Spleen (tissue), 11 donors: ENCODE data around the gene PRODH2. TPM values are rescaled to one million over a fixed set of nuclear protein-coding genes. Genes with fewer than 3 reads are reported as not detected.

Experiments used
- DNase-seq: peaks from one replicate; pipeline ENCODE4 v3.0.0-alpha.2; 2020
- H3K27ac ChIP-seq, 8 donors: fragments of 200-600 bp; sonication (generic) in 7 of 8; 1 replicate in 4 of 8; 2 replicates in 4 of 8; pipeline versions ENCODE4 v1.5.0 to v1.8.0; 2016 to 2021; ENCODE audit warnings: inconsistent platforms in 4 of 8, mild to moderate bottlenecking in 4 of 8, moderate library complexity in 1 of 8
- H3K27me3 ChIP-seq, 7 donors: fragments of 200-600 bp; sonication (generic) in 6 of 7; replicated peaks in 1 of 7; 1 replicate in 4 of 7; 2 replicates in 3 of 7; pipeline versions ENCODE4 v1.5.0 to v1.8.0; 2016 to 2021; ENCODE audit warnings: inconsistent platforms in 3 of 7, mild to moderate bottlenecking in 1 of 7
- H3K36me3 ChIP-seq, 6 donors: fragments of 200-600 bp; sonication (generic) in 5 of 6; 1 replicate in 4 of 6; 2 replicates in 2 of 6; pipeline versions ENCODE4 v1.5.0 to v1.8.0; 2016 to 2021; ENCODE audit warnings: inconsistent platforms in 2 of 6
- H3K4me1 ChIP-seq, 6 donors: fragments of 200-600 bp; sonication (generic) in 5 of 6; 1 replicate in 3 of 6; 2 replicates in 3 of 6; pipeline versions ENCODE4 v1.5.0 to v1.8.0; 2016 to 2021; ENCODE audit warnings: inconsistent platforms in 3 of 6
- H3K4me3 ChIP-seq, 8 donors: fragments of 200-600 bp; sonication (generic) in 7 of 8; 1 replicate in 4 of 8; 2 replicates in 4 of 8; pipeline versions ENCODE4 v1.5.0 to v1.8.0; 2016 to 2021; ENCODE audit warnings: inconsistent platforms in 4 of 8, mild to moderate bottlenecking in 4 of 8, moderate library complexity in 2 of 8
- H3K9me3 ChIP-seq, 8 donors: fragments of 200-600 bp; sonication (generic) in 7 of 8; 1 replicate in 4 of 8; 2 replicates in 4 of 8; pipeline versions ENCODE4 v1.5.0 to v1.8.0; 2016 to 2021; ENCODE audit warnings: inconsistent platforms in 4 of 8
- POLR2A ChIP-seq, 3 donors: fragments of 450-650 bp; IDR thresholded peaks; one replicate each; pipeline ENCODE4 v1.5.1; 2017; ENCODE audit warnings: antibody characterized with exemption in 3 of 3, mild to moderate bottlenecking in 1 of 3
- POLR2AphosphoS5 ChIP-seq, 3 donors: sonication (generic); formaldehyde crosslinking; IDR thresholded peaks; one replicate each; pipeline ENCODE4 v1.5.1; 2017; ENCODE audit warnings: antibody characterized with exemption in 3 of 3
- whole genome bisulfite sequencing, 5 donors: extraction: QIAGEN DNeasy Blood & Tissue Kit in 3 of 5; methylation state at CpG; one replicate each; pipeline versions ENCODE4 v1.1.5 to v1.1.7; 2013 to 2018; 5-methylcytosine and 5-hydroxymethylcytosine counted together
- intact Hi-C: fragments of 100-400 bp; cut with DNase I; formaldehyde crosslinking; loops from one replicate; pipeline ENCODE4 v1.15.0; 2023; ENCODE audit warnings: low total_unique reads
- polyA plus RNA-seq, 3 donors: library from polyadenylated mRNA; stranded (reverse); fragments of 200-250 nt; gene quantifications; one replicate each; pipeline ENCODE4 v1.2.1, GENCODE V29; 2013
- total RNA-seq, 7 donors: library from RNA; depleted of rRNA in 3 of 7; stranded (reverse); fragments of >200 nt in 3 of 7; fragmentation: NEBNext Ultra II Directional in 4 of 7; extraction: Animal tissue kit (Norgen Biotek cat#: 25700) in 4 of 7; gene quantifications; one replicate each; pipeline versions ENCODE4 v1.1.0 to v1.2.1, GENCODE V29; 2016 to 2021
- TF ChIP-seq, protein P1 (sequence below), 11 experiments: fragments of 200-600 bp in 7 of 11; fragments of 450-650 bp in 4 of 11; sonication (generic) in 4 of 11; IDR thresholded peaks in 8 of 11; conservative IDR thresholded peaks in 3 of 11; 1 replicate in 7 of 11; 2 replicates in 4 of 11; pipeline versions ENCODE4 v1.4.0 to v1.8.0; 2016 to 2021; ENCODE audit warnings: antibody characterized with exemption in 11 of 11, inconsistent platforms in 4 of 11, mild to moderate bottlenecking in 1 of 11
- donor health status: healthy with polysubstance abuse.
- donor health status: DM: no; HTN: no; CAD: no; lungs with moderate emphysema.
- donor health status: DM: no; HTN: no; CAD: no.
- donor health status: Bipolar disorder and iron deficiency.
- donor health status: healthy.
- donor health status: DM: no; HTN: no; CAD: no.
- donor health status: DM: yes; HTN: yes; CAD: no.

Gene PRODH2
- total and polyA plus RNA-seq, 10 donors = 0.06 TPM; not detected in 9

- WGBS, 5 donors = 45 to 75% (median 65%) methylated on average over 9 of the region's 9 CpGs
- Histone ChIP-seq H3K9me3 (no peaks in the 10 kb centered on the region), H3K4me3 (no peak within 1 kb of the TSS), H3K4me1 (peaks cover 5 to 14% (median 13%) of the 10 kb centered on the region in 6 donors), H3K27me3 (peaks cover 0 to 99% (median 60%) of the 10 kb centered on the region in 7 donors), H3K27ac (no peak within 1 kb of the TSS), H3K36me3 (no peaks in the 10 kb centered on the region)
- intact Hi-C loops = no loop called here
- TF ChIP-seq POLR2AphosphoS5 (IDR thresholded peaks at IDR 0.05) (no peak), POLR2A (IDR thresholded peaks at IDR 0.05) (no peak)
- TF ChIP-seq, protein P1, sequence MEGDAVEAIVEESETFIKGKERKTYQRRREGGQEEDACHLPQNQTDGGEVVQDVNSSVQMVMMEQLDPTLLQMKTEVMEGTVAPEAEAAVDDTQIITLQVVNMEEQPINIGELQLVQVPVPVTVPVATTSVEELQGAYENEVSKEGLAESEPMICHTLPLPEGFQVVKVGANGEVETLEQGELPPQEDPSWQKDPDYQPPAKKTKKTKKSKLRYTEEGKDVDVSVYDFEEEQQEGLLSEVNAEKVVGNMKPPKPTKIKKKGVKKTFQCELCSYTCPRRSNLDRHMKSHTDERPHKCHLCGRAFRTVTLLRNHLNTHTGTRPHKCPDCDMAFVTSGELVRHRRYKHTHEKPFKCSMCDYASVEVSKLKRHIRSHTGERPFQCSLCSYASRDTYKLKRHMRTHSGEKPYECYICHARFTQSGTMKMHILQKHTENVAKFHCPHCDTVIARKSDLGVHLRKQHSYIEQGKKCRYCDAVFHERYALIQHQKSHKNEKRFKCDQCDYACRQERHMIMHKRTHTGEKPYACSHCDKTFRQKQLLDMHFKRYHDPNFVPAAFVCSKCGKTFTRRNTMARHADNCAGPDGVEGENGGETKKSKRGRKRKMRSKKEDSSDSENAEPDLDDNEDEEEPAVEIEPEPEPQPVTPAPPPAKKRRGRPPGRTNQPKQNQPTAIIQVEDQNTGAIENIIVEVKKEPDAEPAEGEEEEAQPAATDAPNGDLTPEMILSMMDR (IDR thresholded peaks at IDR 0.05 in 8 of 11, conservative IDR thresholded peaks at IDR 0.05 in 3 of 11) = no peak
- DNase-seq = no peak
These were observed 39.6 kb upstream of the PRODH2 start, which contains the start of gene NPHS1 for GRCh38 chr19:35852029-35852780. NPHS1 (minus strand) TSS chr19:35852504; CDS start chr19:35851837, 667 bp downstream.

DNA sequence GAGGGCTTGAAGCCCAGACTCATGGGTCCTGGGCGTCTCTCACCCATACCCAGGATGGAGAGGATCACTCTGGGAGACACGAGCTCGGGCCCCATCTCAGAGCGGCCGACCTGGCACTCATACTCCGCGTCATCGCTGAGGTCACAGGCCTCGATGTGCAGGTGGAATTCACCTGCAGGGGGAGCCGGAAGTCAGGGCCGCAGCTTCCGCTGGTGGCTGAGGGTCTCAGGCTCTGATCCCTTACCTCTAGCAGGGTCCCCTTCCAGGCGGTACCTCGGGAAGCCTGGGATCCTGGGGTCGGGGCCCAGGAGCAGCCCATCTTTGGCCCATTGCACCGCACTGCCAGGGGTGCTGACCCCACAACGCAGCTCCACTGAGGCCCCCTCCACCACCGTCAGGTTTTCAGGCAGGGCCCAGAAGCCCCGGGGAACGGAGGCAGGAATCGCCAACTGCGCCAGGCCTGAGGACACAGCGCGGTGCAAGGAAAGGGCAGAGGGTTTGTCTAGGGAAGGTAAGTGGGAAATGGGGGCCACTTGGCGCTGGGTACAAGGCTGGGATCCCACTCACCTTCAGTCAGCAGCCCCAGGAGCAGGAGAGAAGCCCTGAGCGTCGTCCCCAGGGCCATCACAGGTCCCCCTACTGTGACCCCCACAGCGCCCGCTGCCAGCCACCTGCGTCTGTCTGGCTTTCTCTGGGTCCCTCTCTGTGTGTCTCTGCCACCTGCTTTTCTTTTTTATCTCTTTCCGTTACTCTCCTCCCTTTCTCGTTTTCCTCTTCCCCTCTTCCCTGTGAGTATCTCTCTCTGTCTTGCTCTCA lies 38.8 kb upstream of the PRODH2 start:
- H3K4me1 ChIP-seq = peaks cover 2 to 6% (median 5%) of the 10 kb centered on the region in 6 donors
- H3K36me3 ChIP-seq = no peaks in the 10 kb centered on the region
- no peak overlapping the region for H3K27ac ChIP-seq
- TF ChIP-seq, protein P1 (IDR thresholded peaks at IDR 0.05 in 8 of 11, conservative IDR thresholded peaks at IDR 0.05 in 3 of 11) = no peak
- TF ChIP-seq POLR2A (IDR thresholded peaks at IDR 0.05) = no peak
- TF ChIP-seq POLR2AphosphoS5 (IDR thresholded peaks at IDR 0.05) = no peak
- 45 to 53% (median 46%) methylated on average over 23 to 32 of the region's 32 CpGs for WGBS, 5 donors
- intact Hi-C loops = no loop called here
- DNase-seq = no peak
- no peaks in the 10 kb centered on the region for H3K9me3 ChIP-seq
- H3K4me3 ChIP-seq = no peak overlapping the region
- H3K27me3 ChIP-seq = peaks cover 0 to 98% (median 57%) of the 10 kb centered on the region in 7 donors

DNA sequence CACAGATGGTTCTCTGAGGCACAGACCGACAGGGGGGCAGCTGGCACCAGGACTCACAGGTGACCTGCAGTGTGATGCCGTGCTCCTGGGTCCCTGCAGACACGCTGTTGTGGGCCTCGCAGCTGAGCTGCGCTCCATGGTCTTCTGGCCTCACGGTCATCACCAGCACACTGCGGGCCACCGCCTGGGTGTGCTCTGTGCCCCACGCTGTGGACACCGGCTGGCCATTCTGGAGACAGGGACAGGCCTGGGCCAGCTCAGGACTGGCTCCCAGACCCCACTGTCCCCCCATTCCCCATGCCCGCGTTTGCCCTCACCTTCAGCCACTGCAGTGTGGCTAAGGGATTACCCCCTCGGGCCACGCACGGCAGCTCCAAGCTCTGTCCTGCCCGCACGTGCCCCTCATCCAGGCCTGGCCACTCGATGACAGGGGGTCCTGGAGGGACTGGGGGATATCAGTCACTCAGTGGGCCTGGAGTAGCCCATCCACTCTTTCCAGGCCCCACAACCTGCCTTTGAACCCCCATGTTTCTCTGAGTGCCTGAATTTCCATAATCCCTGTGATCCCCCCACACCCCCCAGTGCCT lies 36.4 kb upstream of the PRODH2 start:
- WGBS, 5 donors = 84 to 90% (median 86%) methylated on average over 13 to 18 of the region's 18 CpGs
- no peaks in the 10 kb centered on the region for H3K9me3 ChIP-seq
- H3K4me3 ChIP-seq = no peak overlapping the region
- H3K27ac ChIP-seq = no peak overlapping the region
- TF ChIP-seq POLR2A (IDR thresholded peaks at IDR 0.05) (no peak), POLR2AphosphoS5 (IDR thresholded peaks at IDR 0.05) (no peak)
- TF ChIP-seq, protein P1 (IDR thresholded peaks at IDR 0.05 in 8 of 11, conservative IDR thresholded peaks at IDR 0.05 in 3 of 11) = no peak
- H3K36me3 ChIP-seq = no peaks in the 10 kb centered on the region
- DNase-seq = no peak
- H3K27me3 ChIP-seq = peaks cover 4 to 98% (median 60%) of the 10 kb centered on the region in 7 donors
- peaks cover 7 to 21% (median 14%) of the 10 kb centered on the region in 6 donors for H3K4me1 ChIP-seq
- intact Hi-C loops = no loop called here
